ACC112 (cell line): ENCODE data around the gene OR51G2.

Experiments
- H2AFZ ChIP-seq: fragments of 200-600 bp; sonication (generic); one replicate; pipeline ENCODE4 v1.6.0; 2017; ENCODE audit warnings: antibody characterized with exemption, low read length; ENCODE audit not compliant: unreplicated experiment
- H3K27ac ChIP-seq: fragments of 200-600 bp; sonication (generic); 2 replicates; pipeline ENCODE4 v1.5.1; 2014; ENCODE audit warnings: low read depth, mild to moderate bottlenecking, antibody characterized with exemption, low read length, moderate library complexity
- H3K27me3 ChIP-seq: fragments of 200-600 bp; sonication (generic); 2 replicates; pipeline ENCODE4 v1.6.1; 2014; ENCODE audit warnings: mild to moderate bottlenecking, antibody characterized with exemption, low read length, moderate library complexity, mixed read lengths; ENCODE audit not compliant: insufficient read depth
- H3K36me3 ChIP-seq: fragments of 200-600 bp; sonication (generic); 2 replicates; pipeline ENCODE4 v1.6.1; 2016; ENCODE audit warnings: mild to moderate bottlenecking, antibody characterized with exemption, low read length, moderate library complexity, mixed read lengths; ENCODE audit not compliant: insufficient read depth
- H3K4me1 ChIP-seq: fragments of 200-600 bp; sonication (generic); one replicate; pipeline ENCODE4 v1.6.1; 2016; ENCODE audit warnings: low read length, mixed read lengths; ENCODE audit not compliant: insufficient read depth, unreplicated experiment, control insufficient read depth
- H3K4me3 ChIP-seq: fragments of 200-600 bp; sonication (generic); 2 replicates; pipeline ENCODE4 v1.5.1; 2014; ENCODE audit warnings: mild to moderate bottlenecking, low read depth, low read length
- H3K79me2 ChIP-seq: fragments of 200-600 bp; sonication (generic); one replicate; pipeline ENCODE4 v1.6.0; 2016; ENCODE audit warnings: low read length; ENCODE audit not compliant: control insufficient read depth, unreplicated experiment, insufficient read depth

Gene OR51G2

DNA sequence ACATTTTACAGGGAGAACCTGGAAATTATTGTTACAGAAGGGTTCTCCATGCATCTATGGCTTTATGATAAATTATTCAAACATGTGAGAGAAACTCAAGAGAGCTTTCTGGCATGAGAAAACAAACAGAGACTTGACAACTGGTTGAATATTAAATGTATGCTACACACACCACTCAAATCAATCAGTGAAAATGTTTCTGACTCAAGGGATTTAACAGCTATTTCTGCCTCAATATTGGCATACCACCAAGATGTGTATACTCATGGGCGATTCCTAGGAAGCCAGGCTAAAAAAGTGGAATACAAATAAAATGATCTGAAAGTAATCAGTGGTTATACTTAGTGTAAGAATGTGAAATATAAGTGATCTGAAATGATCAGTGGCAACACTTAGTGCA lies 53.3 kb downstream of the OR51G2 start:
- no peaks in the 10 kb centered on the region for H3K79me2 ChIP-seq
- H2AFZ ChIP-seq: no peak overlapping the region
- H3K27ac ChIP-seq: no peak overlapping the region
- no peak overlapping the region for H3K4me3 ChIP-seq
- H3K27me3 ChIP-seq: no peaks in the 10 kb centered on the region
- H3K4me1 ChIP-seq: no peaks in the 10 kb centered on the region
- no peaks in the 10 kb centered on the region for H3K36me3 ChIP-seq

DNA sequence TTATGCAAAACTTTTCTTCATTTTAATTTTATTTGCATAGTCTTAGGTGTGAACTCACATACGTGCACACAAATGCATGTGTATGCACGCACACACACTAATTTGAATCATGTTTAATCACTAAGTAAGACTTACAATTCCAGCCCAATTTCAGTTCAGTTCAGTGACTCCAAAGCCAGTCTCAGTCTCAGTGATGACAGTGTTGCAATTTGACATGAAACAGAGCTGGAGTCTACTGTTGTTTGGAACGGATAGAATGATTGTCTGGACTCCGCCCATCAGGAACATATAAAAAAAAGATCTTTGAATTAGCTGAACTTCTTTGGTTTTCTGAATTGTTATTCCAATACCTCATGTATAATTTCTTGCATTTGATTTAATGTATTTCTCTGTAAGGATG lies 55.3 kb downstream of the OR51G2 start:
- H3K36me3 ChIP-seq: no peaks in the 10 kb centered on the region
- no peaks in the 10 kb centered on the region for H3K4me1 ChIP-seq
- no peaks in the 10 kb centered on the region for H3K27me3 ChIP-seq
- no peak overlapping the region for H3K27ac ChIP-seq
- no peaks in the 10 kb centered on the region for H3K79me2 ChIP-seq
- no peak overlapping the region for H3K4me3 ChIP-seq
- H2AFZ ChIP-seq: no peak overlapping the region
